Measurements from ENCODE around the gene LST1.

DNA sequence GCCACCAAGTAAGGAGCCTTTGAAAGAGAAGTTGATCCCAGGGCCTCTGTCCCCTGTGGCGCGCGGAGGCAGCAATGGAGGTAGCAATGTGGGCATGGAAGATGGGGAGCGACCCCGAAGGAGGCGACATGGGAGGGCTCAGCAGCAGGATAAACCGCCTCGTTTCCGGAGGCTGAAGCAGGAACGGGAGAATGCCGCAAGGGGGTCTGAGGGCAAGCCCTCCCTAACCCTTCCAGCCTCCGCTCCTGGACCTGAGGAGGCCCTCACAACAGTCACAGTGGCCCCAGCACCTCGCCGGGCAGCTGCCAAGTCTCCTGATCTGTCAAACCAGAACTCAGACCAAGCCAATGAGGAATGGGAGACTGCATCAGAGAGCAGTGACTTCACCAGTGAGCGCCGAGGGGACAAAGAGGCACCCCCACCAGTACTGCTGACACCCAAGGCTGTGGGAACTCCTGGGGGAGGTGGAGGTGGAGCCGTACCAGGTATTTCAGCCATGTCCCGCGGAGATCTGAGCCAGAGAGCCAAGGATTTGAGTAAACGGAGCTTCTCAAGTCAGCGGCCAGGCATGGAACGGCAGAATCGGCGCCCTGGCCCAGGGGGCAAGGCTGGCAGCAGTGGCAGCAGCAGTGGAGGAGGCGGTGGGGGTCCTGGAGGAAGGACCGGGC is 46.3 kb downstream of the LST1 start:
- TF ChIP-seq, protein P1, sequence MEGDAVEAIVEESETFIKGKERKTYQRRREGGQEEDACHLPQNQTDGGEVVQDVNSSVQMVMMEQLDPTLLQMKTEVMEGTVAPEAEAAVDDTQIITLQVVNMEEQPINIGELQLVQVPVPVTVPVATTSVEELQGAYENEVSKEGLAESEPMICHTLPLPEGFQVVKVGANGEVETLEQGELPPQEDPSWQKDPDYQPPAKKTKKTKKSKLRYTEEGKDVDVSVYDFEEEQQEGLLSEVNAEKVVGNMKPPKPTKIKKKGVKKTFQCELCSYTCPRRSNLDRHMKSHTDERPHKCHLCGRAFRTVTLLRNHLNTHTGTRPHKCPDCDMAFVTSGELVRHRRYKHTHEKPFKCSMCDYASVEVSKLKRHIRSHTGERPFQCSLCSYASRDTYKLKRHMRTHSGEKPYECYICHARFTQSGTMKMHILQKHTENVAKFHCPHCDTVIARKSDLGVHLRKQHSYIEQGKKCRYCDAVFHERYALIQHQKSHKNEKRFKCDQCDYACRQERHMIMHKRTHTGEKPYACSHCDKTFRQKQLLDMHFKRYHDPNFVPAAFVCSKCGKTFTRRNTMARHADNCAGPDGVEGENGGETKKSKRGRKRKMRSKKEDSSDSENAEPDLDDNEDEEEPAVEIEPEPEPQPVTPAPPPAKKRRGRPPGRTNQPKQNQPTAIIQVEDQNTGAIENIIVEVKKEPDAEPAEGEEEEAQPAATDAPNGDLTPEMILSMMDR (IDR thresholded peaks at IDR 0.05) = no peak
- TF ChIP-seq, protein P2, sequence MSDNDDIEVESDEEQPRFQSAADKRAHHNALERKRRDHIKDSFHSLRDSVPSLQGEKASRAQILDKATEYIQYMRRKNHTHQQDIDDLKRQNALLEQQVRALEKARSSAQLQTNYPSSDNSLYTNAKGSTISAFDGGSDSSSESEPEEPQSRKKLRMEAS (CRISPR knock-in tag; IDR thresholded peaks at IDR 0.05) = no peak
- TF ChIP-seq, protein P3, sequence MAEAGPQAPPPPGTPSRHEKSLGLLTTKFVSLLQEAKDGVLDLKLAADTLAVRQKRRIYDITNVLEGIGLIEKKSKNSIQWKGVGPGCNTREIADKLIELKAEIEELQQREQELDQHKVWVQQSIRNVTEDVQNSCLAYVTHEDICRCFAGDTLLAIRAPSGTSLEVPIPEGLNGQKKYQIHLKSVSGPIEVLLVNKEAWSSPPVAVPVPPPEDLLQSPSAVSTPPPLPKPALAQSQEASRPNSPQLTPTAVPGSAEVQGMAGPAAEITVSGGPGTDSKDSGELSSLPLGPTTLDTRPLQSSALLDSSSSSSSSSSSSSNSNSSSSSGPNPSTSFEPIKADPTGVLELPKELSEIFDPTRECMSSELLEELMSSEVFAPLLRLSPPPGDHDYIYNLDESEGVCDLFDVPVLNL (CRISPR knock-in tag; IDR thresholded peaks at IDR 0.05; ENCODE audit: borderline replicate concordance, low read depth) = no peak
- TF ChIP-seq TEAD1 (CRISPR knock-in tag; IDR thresholded peaks at IDR 0.05) = no peak
- no peak for TF ChIP-seq SP1 (CRISPR knock-in tag; conservative IDR thresholded peaks at IDR 0.05)
- TF ChIP-seq, protein P4, sequence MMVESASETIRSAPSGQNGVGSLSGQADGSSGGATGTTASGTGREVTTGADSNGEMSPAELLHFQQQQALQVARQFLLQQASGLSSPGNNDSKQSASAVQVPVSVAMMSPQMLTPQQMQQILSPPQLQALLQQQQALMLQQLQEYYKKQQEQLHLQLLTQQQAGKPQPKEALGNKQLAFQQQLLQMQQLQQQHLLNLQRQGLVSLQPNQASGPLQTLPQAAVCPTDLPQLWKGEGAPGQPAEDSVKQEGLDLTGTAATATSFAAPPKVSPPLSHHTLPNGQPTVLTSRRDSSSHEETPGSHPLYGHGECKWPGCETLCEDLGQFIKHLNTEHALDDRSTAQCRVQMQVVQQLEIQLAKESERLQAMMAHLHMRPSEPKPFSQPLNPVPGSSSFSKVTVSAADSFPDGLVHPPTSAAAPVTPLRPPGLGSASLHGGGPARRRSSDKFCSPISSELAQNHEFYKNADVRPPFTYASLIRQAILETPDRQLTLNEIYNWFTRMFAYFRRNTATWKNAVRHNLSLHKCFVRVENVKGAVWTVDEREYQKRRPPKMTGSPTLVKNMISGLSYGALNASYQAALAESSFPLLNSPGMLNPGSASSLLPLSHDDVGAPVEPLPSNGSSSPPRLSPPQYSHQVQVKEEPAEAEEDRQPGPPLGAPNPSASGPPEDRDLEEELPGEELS (CRISPR knock-in tag; IDR thresholded peaks at IDR 0.05) = no peak
- TF ChIP-seq, protein P5, sequence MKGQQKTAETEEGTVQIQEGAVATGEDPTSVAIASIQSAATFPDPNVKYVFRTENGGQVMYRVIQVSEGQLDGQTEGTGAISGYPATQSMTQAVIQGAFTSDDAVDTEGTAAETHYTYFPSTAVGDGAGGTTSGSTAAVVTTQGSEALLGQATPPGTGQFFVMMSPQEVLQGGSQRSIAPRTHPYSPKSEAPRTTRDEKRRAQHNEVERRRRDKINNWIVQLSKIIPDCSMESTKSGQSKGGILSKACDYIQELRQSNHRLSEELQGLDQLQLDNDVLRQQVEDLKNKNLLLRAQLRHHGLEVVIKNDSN (CRISPR knock-in tag; IDR thresholded peaks at IDR 0.05) = no peak
- no peak for TF ChIP-seq CBFB (CRISPR knock-in tag; IDR thresholded peaks at IDR 0.05; ENCODE audit: low read depth)
- TF ChIP-seq ZNF263 (CRISPR knock-in tag; IDR thresholded peaks at IDR 0.05; ENCODE audit: low read depth) = no peak

All from WTC11 (cell line).